ENCODE measurements around the gene FGD4.

- no peak for TF ChIP-seq CTCF (IDR thresholded peaks at IDR 0.05)
- TF ChIP-seq ZFX (IDR thresholded peaks at IDR 0.05; ENCODE audit: borderline replicate concordance): no peak
These were observed 78.8 kb downstream of the FGD4 start for GRCh38 chr12:32478166-32478565.

Data from 22Rv1 (cell line).